CD4-positive, alpha-beta T cell treated with Interleukin-2 at 100 ng/mL for 4 hours (primary cell): ENCODE measurements around the gene PSKH1.
"Not testable (repeated sequence)": the region's sequence is repeated elsewhere in the genome, so short reads cannot be mapped to it uniquely, and the experiment has no call there.

Experiments used
- DNase-seq: peaks from one replicate; pipeline ENCODE4 v3.0.0-alpha.2; 2020; ENCODE audit warnings: low spot score

PSKH1 gene

DNA sequence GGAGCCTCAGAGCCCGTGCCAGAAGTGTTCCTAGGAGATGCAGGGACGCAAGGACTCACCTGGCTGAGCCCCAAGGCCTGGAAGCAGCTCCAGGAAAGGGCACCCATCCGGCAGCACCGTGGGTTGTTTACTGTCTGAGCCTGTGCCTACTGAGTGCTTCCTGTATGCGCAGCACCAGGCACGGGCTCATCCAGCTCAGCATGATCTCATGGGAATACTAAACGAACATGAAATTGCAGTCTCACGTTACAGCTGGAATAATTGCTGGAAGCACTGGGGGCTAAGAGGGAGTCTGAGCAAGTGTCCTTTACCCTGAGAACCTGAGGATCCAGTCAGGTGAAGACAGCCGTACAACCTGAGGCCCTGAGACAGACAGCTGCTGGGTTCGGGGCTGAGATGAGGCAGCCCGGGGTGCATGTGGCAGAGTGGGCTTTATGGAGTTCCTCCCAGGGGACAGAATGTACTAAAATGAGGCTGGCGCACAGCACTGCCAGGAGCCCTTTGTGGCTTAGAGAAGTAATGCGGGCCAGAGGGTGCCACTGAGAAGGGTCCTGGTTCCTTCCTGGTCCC lies 33.2 kb downstream of the PSKH1 start:
- DNase-seq, result no peak

DNA sequence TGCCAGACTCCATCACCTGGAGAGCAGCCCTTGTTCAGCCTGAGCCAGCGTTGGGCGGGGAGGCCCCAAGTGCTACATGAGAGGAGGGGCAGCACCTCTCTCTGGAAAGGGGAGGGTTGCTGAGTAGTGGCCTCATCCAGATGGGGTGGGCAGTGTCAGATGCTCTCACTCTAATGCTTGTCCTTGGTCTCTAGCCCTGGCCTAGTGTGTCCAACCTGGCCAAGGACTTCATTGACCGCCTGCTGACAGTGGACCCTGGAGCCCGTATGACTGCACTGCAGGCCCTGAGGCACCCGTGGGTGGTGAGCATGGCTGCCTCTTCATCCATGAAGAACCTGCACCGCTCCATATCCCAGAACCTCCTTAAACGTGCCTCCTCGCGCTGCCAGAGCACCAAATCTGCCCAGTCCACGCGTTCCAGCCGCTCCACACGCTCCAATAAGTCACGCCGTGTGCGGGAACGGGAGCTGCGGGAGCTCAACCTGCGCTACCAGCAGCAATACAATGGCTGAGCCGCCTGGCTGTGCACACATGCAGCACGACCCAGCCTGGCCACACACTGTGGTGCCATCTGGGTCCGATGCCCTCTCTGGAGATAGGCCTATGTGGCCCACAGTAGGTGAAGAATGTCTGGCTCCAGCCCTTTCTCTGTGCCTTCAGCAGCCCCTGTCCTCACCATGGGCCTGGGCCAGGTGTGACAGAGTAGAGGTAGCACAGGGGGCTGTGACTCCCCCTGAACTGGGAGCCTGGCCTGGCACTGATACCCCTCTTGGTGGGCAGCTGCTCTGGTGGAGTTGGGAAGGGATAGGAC lies 34.3 kb downstream of the PSKH1 start:
- no peak for DNase-seq

DNA sequence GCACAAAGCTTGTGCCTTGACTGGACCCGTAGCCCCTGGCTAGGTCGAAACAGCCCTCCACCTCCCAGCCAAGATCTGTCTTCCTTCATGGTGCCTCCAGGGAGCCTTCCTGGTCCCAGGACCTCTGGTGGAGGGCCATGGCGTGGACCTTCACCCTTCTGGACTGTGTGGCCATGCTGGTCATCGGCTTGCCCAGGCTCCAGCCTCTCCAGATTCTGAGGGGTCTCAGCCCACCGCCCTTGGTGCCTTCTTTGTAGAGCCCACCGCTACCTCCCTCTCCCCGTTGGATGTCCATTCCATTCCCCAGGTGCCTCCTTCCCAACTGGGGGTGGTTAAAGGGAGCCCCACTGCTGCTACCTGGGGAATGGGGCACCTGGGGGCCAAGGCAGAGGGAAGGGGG lies 35.1 kb downstream of the PSKH1 start:
- DNase-seq, result no peak

DNA sequence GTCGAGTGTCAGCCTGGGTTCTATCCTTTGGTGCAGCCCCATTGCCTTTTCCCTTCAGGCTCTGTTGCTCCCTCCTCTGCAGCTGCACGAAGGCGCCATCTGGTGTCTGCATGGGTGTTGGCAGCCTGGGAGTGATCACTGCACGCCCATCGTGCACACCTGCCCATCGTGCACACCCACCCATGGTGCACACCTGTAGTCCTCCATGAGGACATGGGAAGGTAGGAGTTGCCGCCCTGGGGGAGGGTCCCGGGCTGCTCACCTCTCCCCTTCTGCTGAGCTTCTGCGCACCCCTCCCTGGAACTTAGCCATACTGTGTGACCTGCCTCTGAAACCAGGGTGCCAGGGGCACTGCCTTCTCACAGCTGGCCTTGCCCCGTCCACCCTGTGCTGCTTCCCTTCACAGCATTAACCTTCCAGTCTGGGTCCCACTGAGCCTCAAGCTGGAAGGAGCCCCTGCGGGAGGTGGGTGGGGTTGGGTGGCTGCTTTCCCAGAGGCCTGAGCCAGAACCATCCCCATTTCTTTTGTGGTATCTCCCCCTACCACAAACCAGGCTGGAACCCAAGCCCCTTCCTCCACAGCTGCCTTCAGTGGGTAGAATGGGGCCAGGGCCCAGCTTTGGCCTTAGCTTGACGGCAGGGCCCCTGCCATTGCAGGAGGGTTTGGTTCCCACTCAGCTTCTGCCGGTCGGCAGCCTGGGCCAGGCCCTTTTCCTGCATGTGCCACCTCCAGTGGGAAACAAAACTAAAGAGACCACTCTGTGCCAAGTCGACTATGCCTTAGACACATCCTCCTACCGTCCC lies 35.7 kb downstream of the PSKH1 start:
- peak; percentile 81 for DNase-seq

DNA sequence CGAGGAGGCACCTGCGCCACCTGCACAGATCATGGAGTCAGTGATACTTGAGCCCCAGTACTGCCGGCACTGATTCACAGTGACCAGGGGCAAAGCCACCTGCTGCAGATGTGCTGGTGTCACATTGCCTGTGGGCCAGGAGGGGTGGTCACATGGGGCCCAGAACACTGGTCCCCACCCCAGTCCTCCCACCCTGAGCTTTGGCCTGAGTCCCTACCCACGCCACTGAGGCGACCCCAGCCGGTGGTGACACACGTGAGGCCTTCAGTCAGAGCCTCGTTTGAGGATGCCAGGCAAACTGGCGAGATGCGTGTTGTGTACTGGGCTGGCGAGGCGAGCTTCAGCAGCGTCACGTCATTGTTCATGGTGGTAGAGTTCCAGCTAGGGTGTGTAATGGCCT lies 37.1 kb downstream of the PSKH1 start:
- no peak for DNase-seq

DNA sequence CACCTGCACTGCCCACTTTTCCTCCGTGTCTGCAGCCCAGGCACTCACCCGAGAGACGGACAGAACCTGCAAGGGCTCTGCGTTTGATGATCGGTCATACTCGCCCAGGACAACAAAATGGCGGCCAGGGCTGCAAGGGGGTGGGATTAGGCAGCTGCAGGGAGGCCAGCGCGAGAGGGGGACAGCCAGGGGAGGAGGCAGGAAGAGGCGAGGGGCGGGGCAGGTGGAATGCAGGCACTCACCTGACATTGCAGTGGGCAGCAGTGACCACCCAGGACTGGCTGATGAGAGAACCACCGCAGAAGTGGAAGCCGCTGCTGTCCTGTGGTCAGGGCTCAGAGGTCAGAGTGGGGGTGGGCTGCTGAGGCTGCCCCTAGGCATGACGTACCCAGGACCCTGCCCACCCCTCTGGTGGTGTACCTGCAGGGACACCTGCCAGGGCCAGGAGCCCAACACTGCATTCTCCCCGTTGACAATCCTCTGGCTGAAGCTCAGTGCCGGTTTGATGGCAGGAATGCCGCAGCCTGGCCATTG lies 37.7 kb downstream of the PSKH1 start:
- no peak for DNase-seq

DNA sequence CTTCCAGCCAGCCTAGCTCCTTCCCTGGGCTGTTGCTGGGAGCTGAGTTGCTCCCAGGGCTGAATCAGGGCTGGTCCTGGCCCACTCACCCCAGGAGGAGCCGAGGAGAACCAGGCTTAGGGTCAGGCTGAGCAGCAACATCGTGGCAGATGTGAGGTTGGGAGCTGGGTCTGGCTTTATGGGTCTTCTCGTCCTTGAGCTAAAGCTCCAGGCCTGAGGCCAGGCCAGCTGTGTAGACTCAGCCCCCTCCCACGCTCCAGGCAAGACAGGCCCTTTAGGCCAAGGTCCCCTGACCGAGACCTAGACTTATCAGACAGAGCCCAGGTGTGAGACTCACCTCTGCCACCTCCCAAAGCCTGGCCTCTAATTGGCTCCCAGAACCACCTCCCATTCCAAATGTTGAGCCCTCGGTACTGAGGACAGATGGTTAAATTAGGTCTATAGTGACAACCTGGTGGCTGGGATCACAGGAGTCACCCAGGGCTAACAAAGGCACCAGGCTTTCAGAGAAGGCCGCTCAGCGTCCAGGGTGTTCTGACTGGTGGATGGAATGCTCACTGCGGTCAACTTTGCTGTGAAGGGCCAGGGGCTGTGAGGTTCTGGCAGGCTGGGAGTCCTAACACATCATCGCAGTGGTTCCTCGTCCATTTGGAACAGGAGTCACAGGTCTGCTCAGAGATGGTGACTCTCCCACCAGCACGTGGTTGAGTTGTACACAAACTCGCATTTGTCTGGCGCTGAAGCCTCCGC lies 38.8 kb downstream of the PSKH1 start, which contains the start of gene CTRL:
CTRL (minus strand) TSS at position 151 of the 750 bp plus-strand sequence; CDS start at position 141, 10 bp downstream.
- no peak for DNase-seq

DNA sequence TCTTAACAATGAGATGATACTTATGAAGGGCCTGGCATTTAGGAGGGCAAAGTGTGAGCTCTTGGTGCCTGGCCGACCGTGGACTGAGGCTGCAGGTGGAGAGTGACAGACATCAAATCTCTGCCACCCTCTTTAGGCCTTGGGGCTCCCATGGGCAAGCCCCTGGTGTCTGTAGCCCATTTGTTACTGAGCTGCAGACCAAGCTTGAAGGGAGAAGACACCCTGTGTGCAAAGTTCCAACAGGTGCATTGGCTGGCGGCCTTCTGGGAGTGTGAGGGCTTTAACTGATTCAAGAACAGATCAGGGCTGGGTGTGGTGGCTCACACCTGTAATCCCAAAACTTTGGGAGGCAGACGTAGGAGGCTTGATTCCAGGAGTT lies 39.4 kb downstream of the PSKH1 start:
- no peak for DNase-seq

DNA sequence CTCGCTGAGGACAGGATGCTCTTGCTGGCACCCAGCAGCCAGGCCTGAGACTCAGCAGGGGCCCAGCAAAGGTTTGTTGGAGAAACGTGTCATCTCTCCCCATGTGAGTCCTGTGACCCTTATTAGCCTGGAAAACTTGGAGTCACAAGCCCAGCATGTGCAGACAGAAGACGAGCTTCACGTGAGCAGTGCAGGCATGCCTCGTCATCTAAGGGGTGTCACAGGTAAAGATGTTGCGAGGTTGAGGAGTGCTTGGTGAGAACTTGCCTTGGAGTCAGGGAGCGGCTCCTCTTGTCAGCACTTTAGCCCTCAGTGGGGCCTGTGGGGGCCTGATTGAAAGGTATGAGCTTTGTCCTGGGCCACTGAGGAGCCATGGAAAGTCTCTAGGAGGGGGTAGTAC lies 40.8 kb downstream of the PSKH1 start:
- DNase-seq, result no peak

DNA sequence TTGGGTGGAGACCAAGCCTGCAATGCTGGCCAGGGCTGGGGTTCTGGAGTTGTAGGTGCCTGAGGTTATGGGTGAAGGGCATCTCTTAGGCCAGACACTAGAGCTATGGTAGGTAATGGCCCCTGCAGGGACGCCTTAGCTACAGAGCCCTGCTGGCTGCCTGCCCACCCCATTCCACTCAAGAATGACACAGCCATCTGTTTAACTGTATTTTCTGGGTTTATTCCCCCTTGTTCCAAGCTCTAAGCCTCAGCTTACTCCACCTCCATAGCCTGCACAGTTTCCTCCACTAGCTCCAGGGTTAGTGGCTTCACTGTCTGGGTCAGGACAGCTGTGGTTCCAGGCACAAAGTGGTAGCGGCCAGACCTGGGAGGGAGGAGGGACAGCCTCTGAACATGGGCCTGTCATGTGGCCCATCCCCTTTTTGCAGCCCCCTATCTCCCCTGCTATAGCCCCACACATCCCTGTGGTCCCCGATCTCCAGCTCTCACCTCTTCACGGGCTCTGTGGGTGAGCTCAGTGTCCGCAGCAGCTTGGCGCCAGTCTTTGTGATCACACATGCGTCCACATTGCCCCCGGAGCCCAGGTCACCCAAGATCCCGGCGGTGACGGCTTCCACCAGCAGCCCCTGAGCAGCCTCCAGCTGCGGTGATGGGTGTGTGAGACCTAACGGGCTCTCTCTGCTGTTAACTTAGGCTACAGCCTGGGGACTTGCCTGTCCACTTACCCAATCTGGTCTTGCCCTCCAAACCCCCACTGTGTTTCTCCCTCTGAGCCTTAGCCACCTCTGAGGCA lies 41.4 kb downstream of the PSKH1 start:
- DNase-seq, result no peak

DNA sequence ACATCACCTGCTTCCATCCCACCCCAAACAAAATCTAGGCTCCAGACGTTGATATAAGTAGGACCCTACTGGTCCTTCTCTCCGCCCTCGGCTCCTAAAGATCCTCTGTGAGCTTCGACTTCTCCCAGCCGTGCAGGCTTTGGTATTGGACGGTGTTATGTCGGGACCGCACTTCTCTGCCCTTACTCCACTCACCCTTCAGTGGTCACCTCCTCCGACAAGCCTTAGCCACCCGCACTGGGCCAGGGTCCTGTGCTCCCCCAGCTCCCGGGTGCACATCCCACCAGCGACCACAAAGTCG lies 42.0 kb downstream of the PSKH1 start:
- no peak for DNase-seq

DNA sequence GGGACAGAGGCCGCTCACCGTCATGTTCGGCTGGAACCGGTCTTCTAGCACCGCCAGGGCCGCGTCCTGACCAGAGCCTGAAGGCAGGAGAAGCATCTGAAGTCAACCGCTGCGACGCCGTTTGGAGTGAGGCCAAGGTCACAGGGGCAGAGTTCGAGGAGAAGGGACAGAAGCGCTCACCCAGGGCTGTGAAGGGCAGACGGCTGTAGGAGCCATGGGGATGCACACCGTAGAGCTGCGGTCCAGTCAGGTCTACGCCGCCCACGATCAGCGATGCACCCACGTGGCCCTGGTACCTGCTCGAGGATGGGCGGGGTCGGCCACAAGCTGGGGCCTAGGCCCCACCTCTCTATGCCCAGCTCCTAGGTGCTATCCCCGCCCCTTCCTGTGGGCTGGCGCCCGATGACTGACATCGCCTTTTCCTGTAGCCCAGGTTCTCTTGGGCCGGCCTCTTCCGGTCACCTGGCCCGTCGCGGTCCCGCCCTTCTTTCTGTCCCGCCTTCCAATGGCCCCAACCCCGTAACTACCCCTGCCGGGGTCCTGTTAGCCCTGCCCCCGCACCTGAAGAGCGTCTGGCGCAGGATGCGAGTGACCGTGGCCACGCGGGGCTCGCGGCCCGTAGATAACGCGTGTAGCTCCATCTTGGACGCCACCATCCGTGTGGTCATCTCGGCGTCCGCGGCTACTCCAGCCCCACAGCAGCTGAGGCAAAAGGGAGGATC lies 42.5 kb downstream of the PSKH1 start:
- peak; percentile 97 for DNase-seq

DNA sequence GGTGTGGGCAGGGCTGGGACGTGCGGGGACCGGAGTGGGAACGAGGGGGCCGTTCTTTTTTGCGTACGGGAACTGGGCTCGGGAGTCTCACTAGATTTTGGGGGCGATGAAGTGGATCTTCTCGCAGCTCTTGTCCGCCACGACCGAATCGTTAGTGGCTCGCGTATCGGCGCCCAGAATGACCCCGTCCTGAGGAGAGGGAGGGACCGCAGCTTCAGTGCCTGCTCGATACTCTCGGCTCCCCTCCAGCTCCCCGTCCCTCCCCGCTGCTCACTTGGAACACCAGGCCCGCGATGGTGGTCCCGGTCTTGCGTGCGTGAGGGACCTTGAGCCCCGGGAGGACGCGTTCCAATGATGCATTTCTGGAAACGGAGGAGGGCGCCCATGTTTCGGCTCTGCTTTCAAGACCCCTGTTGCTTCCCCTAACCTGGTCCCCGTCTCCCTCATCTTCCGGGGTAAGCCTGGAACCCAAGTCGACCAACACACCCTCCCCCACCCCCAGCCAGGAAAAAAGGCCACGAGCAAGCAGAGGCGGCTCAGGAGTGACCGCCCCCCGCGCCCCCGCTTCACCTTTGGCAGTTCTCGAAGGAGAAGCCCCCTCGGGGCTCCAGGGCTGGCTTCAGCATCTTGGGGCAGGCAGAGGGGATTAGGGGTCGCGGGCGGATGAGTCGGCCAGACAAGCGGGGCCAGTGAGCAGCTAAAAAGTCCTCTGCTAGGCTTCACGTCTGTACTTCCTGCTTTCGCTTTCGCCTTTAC lies 43.2 kb downstream of the PSKH1 start, which contains the start of gene PSMB10:
PSMB10 (minus strand) TSS at position 727 of the 756 bp plus-strand sequence; CDS start at position 626, 101 bp downstream.
- peak; percentile 31 for DNase-seq

DNA sequence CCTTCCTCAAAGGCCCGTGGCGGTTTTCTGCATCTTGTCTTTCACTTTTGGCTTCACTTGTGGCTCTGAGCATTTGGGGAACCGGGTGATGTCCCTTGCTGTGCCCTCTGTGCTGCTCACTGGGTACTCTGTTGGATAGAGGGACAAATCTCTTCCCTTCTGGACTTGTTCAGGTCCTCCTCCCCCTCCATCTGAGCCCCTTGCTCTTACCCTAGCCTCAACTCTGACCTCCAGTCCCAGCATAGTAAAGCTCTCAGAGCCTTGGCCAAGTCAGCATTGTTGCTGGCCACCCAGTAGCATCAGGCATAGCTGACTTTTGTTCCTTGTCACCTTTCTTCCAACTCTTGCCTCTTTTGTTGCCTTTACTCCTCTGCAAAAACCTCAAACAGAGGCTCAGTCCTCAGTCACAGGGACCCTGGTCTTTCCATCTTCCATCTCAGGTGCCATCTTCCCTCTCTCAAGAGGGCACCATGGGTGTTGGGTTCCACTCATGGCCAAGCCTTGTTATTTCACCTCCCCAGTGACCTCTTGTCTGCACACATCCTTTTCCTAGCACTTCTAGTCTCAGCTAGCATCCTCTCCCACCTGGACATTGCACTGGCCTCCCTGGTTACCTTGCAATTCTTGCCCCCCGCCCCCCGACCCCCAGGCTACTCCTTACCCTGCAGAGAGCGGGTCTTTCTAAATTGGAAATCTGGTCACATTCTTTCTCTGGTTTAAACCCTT lies 44.0 kb downstream of the PSKH1 start:
- peak; percentile 83 for DNase-seq

DNA sequence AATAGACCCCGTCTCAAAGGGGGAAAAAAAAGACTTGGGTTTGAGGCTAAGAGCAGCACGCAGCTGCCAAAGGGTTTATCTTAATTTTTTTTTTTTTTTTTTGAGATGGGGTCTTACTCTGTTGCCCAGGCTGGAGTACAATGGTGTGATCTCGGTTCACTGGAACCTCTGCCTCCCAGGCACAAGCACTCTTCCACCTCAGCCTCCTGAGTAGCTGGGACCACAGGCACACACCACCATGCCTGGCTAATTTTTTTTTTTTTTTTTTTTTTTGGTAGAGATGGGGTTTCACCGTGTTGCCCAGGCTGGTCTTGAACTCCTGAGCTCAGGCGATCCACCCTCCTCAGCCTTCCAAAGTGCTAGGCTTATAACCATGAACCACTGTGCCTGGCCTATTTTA lies 44.7 kb downstream of the PSKH1 start:
- not testable (repeated sequence) for DNase-seq

DNA sequence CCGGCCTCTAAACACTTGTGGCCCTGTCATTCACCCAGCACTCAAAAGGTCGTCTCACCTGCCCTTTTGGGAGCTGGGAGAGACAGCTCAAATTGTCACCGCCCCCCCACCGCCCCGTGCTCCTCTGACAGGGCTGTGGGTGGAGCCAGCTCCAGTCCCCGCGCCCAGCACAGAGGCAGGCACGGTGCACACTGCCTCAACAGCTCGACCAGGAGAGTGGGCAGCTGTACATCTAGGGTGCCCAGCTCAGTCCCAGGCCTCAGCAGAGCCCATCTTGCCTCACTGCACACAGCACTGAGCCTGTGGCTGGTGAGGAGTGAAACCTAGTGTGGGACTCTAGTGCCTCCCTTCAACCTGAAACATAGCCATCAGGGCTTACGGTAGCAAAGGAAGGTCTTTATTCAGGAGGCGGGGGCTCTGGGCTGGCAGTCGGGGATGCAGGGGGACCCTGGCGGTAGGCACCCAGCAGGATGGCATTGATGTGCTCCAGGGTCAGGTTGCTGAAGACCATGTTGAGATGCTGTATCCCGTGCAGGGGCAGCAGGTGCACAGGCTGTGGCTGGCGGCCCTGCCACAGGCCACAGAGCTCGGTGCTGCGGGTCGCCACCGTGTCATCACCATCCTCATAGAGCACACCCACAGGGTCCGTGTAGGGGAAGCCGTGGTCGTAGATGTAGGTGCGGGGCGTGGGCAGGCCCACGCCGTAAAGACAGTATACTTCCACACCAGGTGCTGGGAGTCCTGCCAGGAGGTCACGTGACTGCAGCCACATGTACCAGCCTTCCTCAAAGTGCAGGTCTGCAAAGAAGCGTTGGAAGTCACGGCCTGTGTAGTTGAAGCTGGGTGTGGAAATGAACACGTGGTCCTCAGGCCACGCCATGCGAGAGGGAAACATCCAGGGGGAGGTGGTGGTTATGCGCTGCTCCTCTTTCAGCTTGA lies 46.7 kb downstream of the PSKH1 start:
- peak; percentile 16 for DNase-seq

DNA sequence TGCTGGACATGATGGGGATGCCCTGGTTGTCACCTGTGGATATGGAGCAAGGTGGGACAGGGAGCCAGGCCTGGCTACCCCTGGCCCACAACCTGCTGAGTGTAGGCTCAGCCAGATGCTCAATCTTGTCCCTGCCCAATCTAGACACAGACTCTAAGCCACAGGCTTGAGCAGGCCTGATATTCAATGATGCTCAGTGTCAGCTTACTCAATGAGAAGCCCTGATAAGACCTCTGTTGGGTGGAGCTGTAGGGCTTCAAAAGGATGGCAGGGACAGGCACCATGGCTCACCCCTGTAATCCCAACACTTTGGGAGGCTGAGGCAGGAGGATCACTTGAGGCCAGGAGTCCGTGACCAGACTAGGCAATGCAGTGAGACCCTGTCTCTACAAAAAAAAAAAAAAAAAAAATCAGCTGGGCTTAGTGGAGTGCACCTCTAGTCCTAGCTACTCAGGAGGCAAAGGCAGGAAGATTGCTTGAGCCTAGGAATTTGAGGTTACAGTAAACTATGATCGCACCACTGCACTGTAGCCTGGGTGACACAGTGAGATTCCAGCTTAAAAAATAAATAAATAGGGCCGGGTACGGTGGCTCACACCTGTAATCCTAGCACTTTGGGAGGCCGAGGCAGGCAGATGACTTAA lies 47.5 kb downstream of the PSKH1 start:
- DNase-seq, result no peak
